Upper lobe of left lung (tissue), 6 donors: ENCODE data around the gene LCN15. TPM values are rescaled to one million over a fixed set of nuclear protein-coding genes. Genes with fewer than 3 reads are reported as not detected.
"Not testable (repeated sequence)": the region's sequence is repeated elsewhere in the genome, so short reads cannot be mapped to it uniquely, and the experiment has no call there.

Experiments used
- ATAC-seq, 2 donors: fragments of 200-7000 bp; cut with Tn5 transposase; one replicate each; pipeline ENCODE4 v1.9.1; 2022; ENCODE audit warnings: mild to moderate bottlenecking in 2 of 2, moderate library complexity in 2 of 2; ENCODE audit not compliant: low FRiP score in 2 of 2
- DNase-seq, 2 donors: peaks; one replicate each; pipeline ENCODE4 v3.0.0-alpha.2; 2019 to 2020
- H3K27ac ChIP-seq, 4 donors: fragments of 200-600 bp; sonication (generic); one replicate each; pipeline ENCODE4 v1.5.1; 2016 to 2019
- H3K27me3 ChIP-seq, 4 donors: fragments of 200-600 bp; sonication (generic); one replicate each; pipeline ENCODE4 v1.5.1; 2017 to 2019
- H3K36me3 ChIP-seq, 4 donors: fragments of 200-600 bp; sonication (generic); one replicate each; pipeline ENCODE4 v1.5.1; 2016 to 2019
- H3K4me1 ChIP-seq, 4 donors: fragments of 200-600 bp; sonication (generic); one replicate each; pipeline ENCODE4 v1.5.1; 2018 to 2019
- H3K4me3 ChIP-seq, 4 donors: fragments of 200-600 bp; sonication (generic); one replicate each; pipeline ENCODE4 v1.5.1; 2017 to 2019; ENCODE audit warnings: mild to moderate bottlenecking in 2 of 4, moderate library complexity in 1 of 4
- H3K9me3 ChIP-seq, 4 donors: fragments of 200-600 bp; sonication (generic); one replicate each; pipeline ENCODE4 v1.5.1; 2018 to 2019
- EP300 ChIP-seq, 4 donors: sonication (generic); formaldehyde crosslinking; IDR thresholded peaks; one replicate each; pipeline ENCODE4 v1.5.1; 2017; ENCODE audit warnings: antibody characterized with exemption in 4 of 4, control low read depth in 2 of 4
- POLR2A ChIP-seq, 4 donors: fragments of 450-650 bp; IDR thresholded peaks; one replicate each; pipeline ENCODE4 v1.5.1; 2016 to 2017; ENCODE audit warnings: antibody characterized with exemption in 4 of 4, mild to moderate bottlenecking in 2 of 4
- POLR2AphosphoS5 ChIP-seq, 2 donors: sonication (generic); formaldehyde crosslinking; IDR thresholded peaks; one replicate each; pipeline ENCODE4 v1.5.1; 2017; ENCODE audit warnings: antibody characterized with exemption in 2 of 2
- WGBS, 2 donors: methylation state at CpG; one replicate each; pipeline ENCODE4 v1.1.5; 2017 to 2018; 5-methylcytosine and 5-hydroxymethylcytosine counted together
- total RNA-seq, 6 donors: library from RNA; depleted of rRNA in 4 of 6; stranded (reverse); fragments of >200 nt in 4 of 6; gene quantifications; one replicate each; pipeline versions ENCODE4 v1.1.0 to v1.2.1, GENCODE V29; 2016 to 2021
- TF ChIP-seq, protein P1 (sequence below), 6 experiments: fragments of 450-650 bp in 4 of 6; fragments of 200-600 bp in 2 of 6; sonication (generic) in 2 of 6; IDR thresholded peaks; one replicate each; pipeline ENCODE4 v1.5.1; 2016 to 2019; ENCODE audit warnings: antibody characterized with exemption in 6 of 6
- donor health status: DM: no; HTN: no; CAD: no; lungs with moderate emphysema.
- donor health status: DM: no; HTN: yes; CAD: no; lungs with severe emphysema.

LCN15 gene
- total RNA-seq, 6 donors from 2014 or later: 0.23 TPM; not detected in 5

- Histone ChIP-seq H3K4me3 (no peak overlapping the region), H3K9me3 (no peaks in the 10 kb centered on the region), H3K27me3 (peaks cover 0 to 23% (median 5%) of the 10 kb centered on the region in 4 donors), H3K4me1 (peaks cover 32 to 44% (median 41%) of the 10 kb centered on the region in 4 donors), H3K36me3 (no peaks in the 10 kb centered on the region), H3K27ac (no peak overlapping the region)
- no peak for ATAC-seq
- DNase-seq: no peak
- TF ChIP-seq POLR2A (IDR thresholded peaks at IDR 0.05) (no peak), POLR2AphosphoS5 (IDR thresholded peaks at IDR 0.05) (no peak), EP300 (IDR thresholded peaks at IDR 0.05) (no peak)
- TF ChIP-seq, protein P1, sequence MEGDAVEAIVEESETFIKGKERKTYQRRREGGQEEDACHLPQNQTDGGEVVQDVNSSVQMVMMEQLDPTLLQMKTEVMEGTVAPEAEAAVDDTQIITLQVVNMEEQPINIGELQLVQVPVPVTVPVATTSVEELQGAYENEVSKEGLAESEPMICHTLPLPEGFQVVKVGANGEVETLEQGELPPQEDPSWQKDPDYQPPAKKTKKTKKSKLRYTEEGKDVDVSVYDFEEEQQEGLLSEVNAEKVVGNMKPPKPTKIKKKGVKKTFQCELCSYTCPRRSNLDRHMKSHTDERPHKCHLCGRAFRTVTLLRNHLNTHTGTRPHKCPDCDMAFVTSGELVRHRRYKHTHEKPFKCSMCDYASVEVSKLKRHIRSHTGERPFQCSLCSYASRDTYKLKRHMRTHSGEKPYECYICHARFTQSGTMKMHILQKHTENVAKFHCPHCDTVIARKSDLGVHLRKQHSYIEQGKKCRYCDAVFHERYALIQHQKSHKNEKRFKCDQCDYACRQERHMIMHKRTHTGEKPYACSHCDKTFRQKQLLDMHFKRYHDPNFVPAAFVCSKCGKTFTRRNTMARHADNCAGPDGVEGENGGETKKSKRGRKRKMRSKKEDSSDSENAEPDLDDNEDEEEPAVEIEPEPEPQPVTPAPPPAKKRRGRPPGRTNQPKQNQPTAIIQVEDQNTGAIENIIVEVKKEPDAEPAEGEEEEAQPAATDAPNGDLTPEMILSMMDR (IDR thresholded peaks at IDR 0.05): no peak
- WGBS, 2 donors: 91 to 95% methylated on average over 22 of the region's 22 CpGs
Observed at GRCh38 chr9:136803551-136804508, 39.5 kb upstream of the LCN15 start.

DNA sequence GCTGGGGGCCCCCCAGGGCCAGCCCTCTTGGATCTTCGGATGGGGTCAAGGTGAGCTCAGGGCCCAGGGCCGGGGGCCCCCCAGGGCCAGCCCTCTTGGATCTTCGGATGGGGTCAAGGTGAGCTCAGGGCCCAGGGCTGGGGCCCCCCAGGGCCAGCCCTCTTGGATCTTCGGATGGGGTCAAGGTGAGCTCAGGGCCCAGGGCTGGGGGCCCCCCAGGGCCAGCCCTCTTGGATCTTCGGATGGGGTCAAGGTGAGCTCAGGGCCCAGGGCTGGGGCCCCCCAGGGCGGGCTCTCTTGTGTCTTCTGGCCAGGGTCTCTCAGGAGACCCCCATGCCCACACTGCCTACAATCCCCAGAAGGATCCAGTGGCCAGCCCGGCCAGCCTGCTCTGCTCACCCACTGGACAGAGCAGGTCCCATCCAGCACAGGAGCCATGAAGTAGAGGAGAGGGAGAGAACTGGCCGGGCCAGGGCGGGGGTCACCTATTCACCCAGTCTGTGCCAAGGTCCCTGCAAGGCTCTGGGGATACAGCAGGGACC, 38.8 kb upstream of the LCN15 start:
- not testable (repeated sequence) for ATAC-seq, H3K4me3 ChIP-seq, H3K9me3 ChIP-seq, H3K36me3 ChIP-seq, DNase-seq, H3K27ac ChIP-seq
- Histone ChIP-seq H3K27me3 (peaks cover 0 to 24% (median 6%) of the 10 kb centered on the region in 4 donors), H3K4me1 (peaks cover 32 to 42% (median 38%) of the 10 kb centered on the region in 4 donors)
- 92% methylated on average over 3 of the region's 9 CpGs; no CpG with 5 or more reads in 1 of the 2 donors for whole genome bisulfite sequencing, 2 donors

- Histone ChIP-seq H3K36me3 (no peaks in the 10 kb centered on the region), H3K4me1 (peaks cover 32 to 41% (median 36%) of the 10 kb centered on the region in 4 donors), H3K27me3 (peaks cover 0 to 24% (median 6%) of the 10 kb centered on the region in 4 donors), H3K27ac (no peak overlapping the region), H3K9me3 (no peaks in the 10 kb centered on the region), H3K4me3 (no peak overlapping the region)
- TF ChIP-seq POLR2AphosphoS5 (IDR thresholded peaks at IDR 0.05) (no peak), POLR2A (IDR thresholded peaks at IDR 0.05) (no peak), EP300 (IDR thresholded peaks at IDR 0.05) (no peak)
- TF ChIP-seq, protein P1 (IDR thresholded peaks at IDR 0.05): no peak
- ATAC-seq (no peak), DNase-seq (no peak)
- 81 to 89% methylated on average over 5 to 6 of the region's 6 CpGs for WGBS, 2 donors
Observed at GRCh38 chr9:136802321-136802720, 38.0 kb upstream of the LCN15 start.

- Histone ChIP-seq H3K4me1 (peaks cover 23 to 29% (median 28%) of the 10 kb centered on the region in 4 donors), H3K4me3 (peak overlapping the region in 3 of 4 donors; percentile 39 to 53 (median 50)), H3K9me3 (no peaks in the 10 kb centered on the region), H3K27me3 (peaks cover 0 to 24% (median 6%) of the 10 kb centered on the region in 4 donors), H3K36me3 (no peaks in the 10 kb centered on the region), H3K27ac (peak overlapping the region in 3 of 4 donors; percentile 46 to 77 (median 61))
- peak; percentile 83 to 87 for ATAC-seq
- TF ChIP-seq POLR2A (IDR thresholded peaks at IDR 0.05): no peak
- TF ChIP-seq, protein P1 (IDR thresholded peaks at IDR 0.05): peak in 1 of 6 experiments; percentile 3
- peak; percentile 95 to 98 for DNase-seq
- WGBS, 2 donors: 0 to 2% methylated on average over 14 to 25 of the region's 63 CpGs
Observed at GRCh38 chr9:136799854-136800657, 35.7 kb upstream of the LCN15 start.
